Measurements from ENCODE around the gene P2RY2.

GRCh38 chr11:73245461-73245860, 27.4 kb downstream of the P2RY2 start:
- TF ChIP-seq CTCF (IDR thresholded peaks at IDR 0.05): no peak
- no peak for TF ChIP-seq POLR2A (IDR thresholded peaks at IDR 0.05)
- TF ChIP-seq EP300 (IDR thresholded peaks at IDR 0.05): no peak
- TF ChIP-seq POLR2AphosphoS5 (IDR thresholded peaks at IDR 0.05): no peak
